Measurements from ENCODE around the gene PTDSS2. TPM values are rescaled to one million over a fixed set of nuclear protein-coding genes. Genes with fewer than 3 reads are reported as not detected.

Gene PTDSS2
- total RNA-seq, 1 donor from 2014 or later = 47.3 TPM

DNA sequence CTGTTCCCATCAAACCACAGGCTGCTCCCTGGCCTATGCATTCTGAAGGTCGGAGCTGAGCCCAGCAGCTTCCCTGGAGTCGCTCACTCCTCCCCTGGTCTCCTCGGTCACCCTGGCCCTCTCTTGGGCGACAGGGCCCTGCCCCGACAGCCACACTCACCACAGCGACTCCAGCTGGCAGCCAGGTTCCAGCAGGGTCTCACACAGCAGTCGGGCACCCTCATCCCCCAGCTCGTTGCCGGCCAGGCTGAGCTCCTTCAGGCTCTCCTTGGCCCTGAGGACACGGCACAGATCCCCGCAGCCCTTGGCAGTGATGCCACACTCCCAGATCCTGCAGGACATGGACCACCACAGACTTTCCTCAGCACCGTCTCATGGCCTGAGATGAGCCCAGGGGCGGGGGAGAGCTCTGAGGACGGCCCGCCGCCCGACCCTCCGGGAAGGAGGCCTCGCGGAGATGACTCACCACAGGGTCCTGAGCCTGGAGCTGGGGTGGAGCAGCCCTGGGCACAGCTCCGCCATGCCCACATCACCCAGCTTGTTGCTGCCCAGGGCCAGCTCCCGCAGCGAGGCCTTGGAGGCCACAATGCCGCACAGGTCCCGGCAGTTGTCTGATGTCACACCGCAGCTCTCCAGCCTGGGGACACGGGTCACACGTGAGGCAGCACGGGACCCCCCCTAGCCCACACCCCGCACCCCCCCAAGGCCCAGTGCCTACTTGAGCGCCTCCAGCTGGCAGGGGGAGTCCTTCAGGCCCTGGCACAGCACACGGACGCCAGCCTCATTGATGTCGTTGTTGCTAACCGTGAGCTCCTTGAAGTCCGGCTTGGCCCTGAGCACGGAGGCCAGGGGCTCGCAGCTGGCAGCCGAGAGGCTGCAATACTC, 48.5 kb downstream of the PTDSS2 start:
- peak overlapping the region; percentile 58 for H3K27ac Mint-ChIP-seq (ENCODE audit: unreplicated experiment)
- Histone ChIP-seq H2AFZ (ENCODE audit: low read depth, low read length) (no peak overlapping the region), H3K27me3 (ENCODE audit: insufficient read depth, low read length) (no peaks in the 10 kb centered on the region), H3K4me2 (ENCODE audit: low read length) (no peak overlapping the region), H3K4me3 (ENCODE audit: insufficient read depth, low read depth, low read length) (no peak overlapping the region), H3K4me1 (ENCODE audit: insufficient read depth, low read length) (peaks cover under 1% of the 10 kb centered on the region), H3K36me3 (ENCODE audit: insufficient read depth, low read length) (peaks cover 25% of the 10 kb centered on the region), H3K9ac (ENCODE audit: low read length) (no peak overlapping the region), H3K9me3 (ENCODE audit: insufficient read depth, low read depth, low read length) (peaks cover 8% of the 10 kb centered on the region), H3K27ac (ENCODE audit: low read depth, low read length) (no peak overlapping the region), H3K79me2 (ENCODE audit: insufficient read depth, low read length) (peaks cover 26% of the 10 kb centered on the region), H4K20me1 (ENCODE audit: insufficient read depth, low read length) (peaks cover 53% of the 10 kb centered on the region)
- no peak for FAIRE-seq
- no peak overlapping the region for H3K4me3 Mint-ChIP-seq (ENCODE audit: unreplicated experiment)
- H3K9me3 Mint-ChIP-seq (ENCODE audit: unreplicated experiment) = peaks cover 3% of the 10 kb centered on the region
- H3K4me1 Mint-ChIP-seq (ENCODE audit: low read depth, unreplicated experiment) = peaks cover 3% of the 10 kb centered on the region
- H3K27me3 Mint-ChIP-seq (ENCODE audit: low read depth, unreplicated experiment) = no peaks in the 10 kb centered on the region
- DNase-seq (ENCODE audit: low read depth) = no peak
- TF ChIP-seq EZH2 (IDR thresholded peaks at IDR 0.05; ENCODE audit: insufficient read depth, low read length) = no peak
- TF ChIP-seq, protein P1, sequence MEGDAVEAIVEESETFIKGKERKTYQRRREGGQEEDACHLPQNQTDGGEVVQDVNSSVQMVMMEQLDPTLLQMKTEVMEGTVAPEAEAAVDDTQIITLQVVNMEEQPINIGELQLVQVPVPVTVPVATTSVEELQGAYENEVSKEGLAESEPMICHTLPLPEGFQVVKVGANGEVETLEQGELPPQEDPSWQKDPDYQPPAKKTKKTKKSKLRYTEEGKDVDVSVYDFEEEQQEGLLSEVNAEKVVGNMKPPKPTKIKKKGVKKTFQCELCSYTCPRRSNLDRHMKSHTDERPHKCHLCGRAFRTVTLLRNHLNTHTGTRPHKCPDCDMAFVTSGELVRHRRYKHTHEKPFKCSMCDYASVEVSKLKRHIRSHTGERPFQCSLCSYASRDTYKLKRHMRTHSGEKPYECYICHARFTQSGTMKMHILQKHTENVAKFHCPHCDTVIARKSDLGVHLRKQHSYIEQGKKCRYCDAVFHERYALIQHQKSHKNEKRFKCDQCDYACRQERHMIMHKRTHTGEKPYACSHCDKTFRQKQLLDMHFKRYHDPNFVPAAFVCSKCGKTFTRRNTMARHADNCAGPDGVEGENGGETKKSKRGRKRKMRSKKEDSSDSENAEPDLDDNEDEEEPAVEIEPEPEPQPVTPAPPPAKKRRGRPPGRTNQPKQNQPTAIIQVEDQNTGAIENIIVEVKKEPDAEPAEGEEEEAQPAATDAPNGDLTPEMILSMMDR (IDR thresholded peaks at IDR 0.05; ENCODE audit: insufficient read depth, low read depth, low read length) = no peak
- H3K36me3 Mint-ChIP-seq (ENCODE audit: low read depth, unreplicated experiment) = peaks cover 34% of the 10 kb centered on the region

DNA sequence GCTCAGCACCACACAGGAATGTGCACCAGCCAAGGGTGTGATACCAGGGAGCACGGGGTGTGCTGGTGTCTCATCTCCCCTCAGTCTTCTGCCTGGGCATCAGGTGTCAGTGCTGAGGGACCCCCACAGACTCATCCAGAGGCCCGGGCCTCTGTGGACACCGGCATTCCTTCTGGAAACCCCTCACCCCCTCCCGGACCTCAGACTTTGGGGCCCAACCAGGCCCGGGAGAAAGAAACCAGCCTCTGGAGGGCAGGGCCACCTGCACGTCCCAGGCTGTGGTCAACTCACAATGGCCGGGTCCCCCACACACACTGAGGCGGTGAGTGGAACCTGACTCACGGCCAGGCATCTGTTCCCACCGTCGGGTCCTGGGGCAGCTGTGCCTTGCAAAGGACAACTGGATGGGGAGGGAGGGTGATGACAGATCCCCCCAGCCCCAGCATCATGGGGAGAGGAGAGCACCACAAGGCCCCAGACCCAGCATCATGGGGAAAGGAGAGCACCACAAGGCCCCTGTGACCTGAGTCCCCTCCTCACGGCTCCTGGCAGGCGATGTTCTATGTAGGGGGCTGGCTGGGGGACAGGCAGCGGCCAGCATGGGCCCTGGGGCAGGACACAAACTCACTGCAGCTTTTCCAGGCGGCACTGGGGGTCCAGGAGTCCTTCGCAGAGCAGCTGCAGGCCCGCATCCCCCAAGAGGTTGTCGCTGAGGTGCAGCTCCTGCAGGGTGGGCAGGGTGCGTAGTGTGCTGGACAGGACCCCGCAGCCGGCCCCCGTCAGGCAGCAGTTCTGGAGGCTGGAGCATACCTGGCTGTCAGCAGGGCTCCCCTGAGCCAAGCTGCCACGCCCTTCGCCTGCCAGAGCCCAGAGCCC, 49.4 kb downstream of the PTDSS2 start:
- Histone ChIP-seq H3K9me3 (ENCODE audit: insufficient read depth, low read depth, low read length) (peaks cover 8% of the 10 kb centered on the region), H3K4me1 (ENCODE audit: insufficient read depth, low read length) (peaks cover 9% of the 10 kb centered on the region), H3K36me3 (ENCODE audit: insufficient read depth, low read length) (peaks cover 25% of the 10 kb centered on the region), H3K27ac (ENCODE audit: low read depth, low read length) (no peak overlapping the region), H3K79me2 (ENCODE audit: insufficient read depth, low read length) (peaks cover 35% of the 10 kb centered on the region), H3K27me3 (ENCODE audit: insufficient read depth, low read length) (no peaks in the 10 kb centered on the region), H3K4me3 (ENCODE audit: insufficient read depth, low read depth, low read length) (no peak overlapping the region), H3K9ac (ENCODE audit: low read length) (no peak overlapping the region), H2AFZ (ENCODE audit: low read depth, low read length) (no peak overlapping the region), H3K4me2 (ENCODE audit: low read length) (no peak overlapping the region), H4K20me1 (ENCODE audit: insufficient read depth, low read length) (peaks cover 51% of the 10 kb centered on the region)
- DNase-seq (ENCODE audit: low read depth) (no peak), FAIRE-seq (no peak)
- Mint-ChIP-seq H3K27me3 (ENCODE audit: low read depth, unreplicated experiment) (no peaks in the 10 kb centered on the region), H3K9me3 (ENCODE audit: unreplicated experiment) (peaks cover 3% of the 10 kb centered on the region), H3K4me1 (ENCODE audit: low read depth, unreplicated experiment) (peaks cover 3% of the 10 kb centered on the region), H3K4me3 (ENCODE audit: unreplicated experiment) (no peak overlapping the region), H3K27ac (ENCODE audit: unreplicated experiment) (no peak overlapping the region), H3K36me3 (ENCODE audit: low read depth, unreplicated experiment) (peaks cover 34% of the 10 kb centered on the region)
- TF ChIP-seq EZH2 (IDR thresholded peaks at IDR 0.05; ENCODE audit: insufficient read depth, low read length) = no peak
- TF ChIP-seq, protein P1 (IDR thresholded peaks at IDR 0.05; ENCODE audit: insufficient read depth, low read depth, low read length) = no peak

Data from astrocyte (in vitro differentiated cells and primary cell).